DMS53 treated with DMSO at 0.1 percent for 48 hours (cell line): ENCODE results near the gene HPCAL4.

Experiments used
- DNase-seq: peaks from one replicate; lab custom pipeline; 2025; ENCODE audit not compliant: unreplicated experiment; lab: John Stamatoyannopoulos, UW

The HPCAL4 gene

DNA sequence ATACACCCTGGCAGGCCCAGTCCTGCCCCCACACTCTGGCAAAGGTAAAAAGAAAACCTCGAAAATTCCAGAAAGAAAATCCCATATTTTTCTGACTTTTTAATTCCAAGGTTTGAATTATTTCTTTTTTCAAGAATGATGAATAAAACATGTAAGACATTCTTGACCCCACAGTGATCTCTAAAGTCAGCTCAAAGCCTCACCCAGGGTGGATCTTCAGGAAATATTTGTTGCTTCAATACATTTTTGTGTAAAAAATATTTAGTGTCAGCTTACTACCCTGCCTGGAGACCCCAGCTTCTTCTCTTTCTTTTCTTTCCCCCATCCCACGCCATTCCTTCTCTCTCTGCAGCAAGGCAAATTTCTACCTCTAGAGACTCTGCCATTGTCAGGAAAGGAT lies 12.3 kb downstream of the HPCAL4 start:
- DNase-seq = no peak

DNA sequence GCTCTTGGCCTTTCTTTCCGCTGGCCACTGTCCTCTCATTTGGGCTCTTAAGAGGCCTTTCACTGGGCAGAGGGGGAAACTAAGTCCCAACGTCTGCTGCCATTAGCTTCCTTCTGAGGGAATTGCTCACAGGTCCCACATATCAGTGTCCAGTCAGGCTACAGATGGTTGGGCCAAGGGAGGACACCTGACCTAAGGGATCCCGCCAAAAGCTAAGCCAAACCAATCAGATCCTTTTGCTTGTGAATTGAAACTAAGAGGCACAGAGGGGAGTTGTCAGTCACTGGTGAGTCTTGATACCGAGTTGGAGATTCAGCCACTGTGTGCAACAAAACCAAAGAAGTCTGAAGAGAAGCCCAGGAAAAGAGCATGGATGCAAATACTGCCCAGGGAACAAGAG lies 13.6 kb downstream of the HPCAL4 start:
- DNase-seq = no peak

DNA sequence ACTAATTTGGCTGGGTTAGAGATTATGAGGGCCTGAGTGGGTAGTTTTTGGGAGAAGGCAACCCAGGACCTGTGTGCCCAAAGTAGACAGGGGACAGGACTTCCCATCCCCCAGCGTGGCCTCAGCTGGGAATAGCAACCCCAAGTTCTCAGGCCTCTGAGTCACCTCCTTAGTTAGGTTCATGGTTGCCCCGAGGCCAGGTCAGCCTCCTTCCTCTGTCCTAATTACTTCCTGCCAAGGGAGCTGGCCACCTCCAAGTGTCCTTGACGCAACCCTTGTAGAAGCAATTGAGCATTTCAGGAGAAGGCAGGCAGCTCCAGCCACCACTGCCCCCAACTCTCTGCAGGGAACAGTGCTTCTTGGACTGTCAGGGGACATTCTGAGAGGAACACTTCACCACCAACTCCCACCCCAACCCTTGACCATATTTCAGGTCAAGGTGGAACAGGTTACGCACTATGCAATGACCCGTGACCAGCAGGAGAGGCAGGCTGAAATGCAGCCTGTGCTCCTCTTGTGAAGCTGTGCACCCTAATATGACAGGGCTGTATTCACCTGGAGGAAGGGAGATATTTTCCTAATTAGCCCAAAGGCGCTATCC lies 14.2 kb downstream of the HPCAL4 start:
- DNase-seq = no peak

DNA sequence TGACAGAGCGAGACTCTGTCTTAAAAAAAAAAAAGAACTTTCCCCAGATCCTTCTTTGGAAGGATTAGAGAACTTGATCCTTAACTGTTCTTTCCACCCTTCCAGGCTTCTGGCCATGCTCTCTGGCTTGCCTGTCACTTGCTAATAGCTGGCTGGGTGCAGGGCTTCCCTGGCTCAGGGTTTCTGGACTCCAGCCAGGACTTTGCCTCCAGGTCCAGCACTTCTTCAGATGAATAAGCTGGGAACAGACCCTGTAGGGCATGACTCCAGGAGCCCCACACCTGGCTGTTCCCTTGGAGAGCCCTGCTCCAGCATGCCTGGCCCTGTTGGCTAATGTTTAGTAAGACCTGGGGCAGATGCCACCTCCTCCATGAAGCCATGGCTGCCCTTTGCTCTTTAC lies 16.0 kb downstream of the HPCAL4 start:
- no peak for DNase-seq

DNA sequence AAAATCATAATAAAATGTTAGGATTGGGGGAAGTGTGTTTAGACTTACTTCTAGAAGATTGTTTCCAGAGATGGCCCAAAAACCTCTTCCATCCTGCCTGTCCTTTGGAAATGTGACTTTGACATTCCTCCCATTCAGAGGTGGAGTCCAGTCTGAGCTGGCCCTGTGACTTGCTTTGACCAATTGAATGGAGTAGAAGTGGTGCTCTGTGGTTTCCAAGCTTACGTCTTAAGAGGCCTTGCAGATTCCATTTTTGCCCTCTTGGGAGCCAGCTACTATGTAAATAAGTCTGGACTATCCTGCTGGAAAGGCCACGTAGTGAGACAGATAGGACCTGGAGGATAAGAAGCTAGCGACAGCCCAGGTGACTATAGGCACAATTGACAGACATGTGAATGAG lies 18.0 kb downstream of the HPCAL4 start:
- DNase-seq = no peak

DNA sequence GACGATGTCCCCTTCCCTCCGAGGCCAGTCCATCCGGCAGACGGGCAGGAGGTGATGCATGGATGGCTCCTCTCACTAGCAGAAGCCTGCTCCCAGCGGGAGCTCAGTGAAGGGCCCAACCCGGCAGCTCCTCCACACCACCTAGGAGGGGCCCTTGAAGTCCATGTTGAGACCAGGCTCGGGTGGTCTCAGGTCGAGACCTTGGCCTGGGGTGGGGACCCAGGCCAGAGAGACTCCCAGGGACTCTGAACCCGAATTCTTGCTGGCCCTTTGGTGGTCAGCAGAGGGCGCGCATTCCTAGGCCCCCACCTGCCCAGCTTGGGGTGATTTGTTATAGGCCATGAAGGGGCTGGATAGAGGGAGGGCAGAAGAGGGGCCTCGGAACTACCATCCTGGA lies 18.7 kb downstream of the HPCAL4 start:
- DNase-seq = no peak

DNA sequence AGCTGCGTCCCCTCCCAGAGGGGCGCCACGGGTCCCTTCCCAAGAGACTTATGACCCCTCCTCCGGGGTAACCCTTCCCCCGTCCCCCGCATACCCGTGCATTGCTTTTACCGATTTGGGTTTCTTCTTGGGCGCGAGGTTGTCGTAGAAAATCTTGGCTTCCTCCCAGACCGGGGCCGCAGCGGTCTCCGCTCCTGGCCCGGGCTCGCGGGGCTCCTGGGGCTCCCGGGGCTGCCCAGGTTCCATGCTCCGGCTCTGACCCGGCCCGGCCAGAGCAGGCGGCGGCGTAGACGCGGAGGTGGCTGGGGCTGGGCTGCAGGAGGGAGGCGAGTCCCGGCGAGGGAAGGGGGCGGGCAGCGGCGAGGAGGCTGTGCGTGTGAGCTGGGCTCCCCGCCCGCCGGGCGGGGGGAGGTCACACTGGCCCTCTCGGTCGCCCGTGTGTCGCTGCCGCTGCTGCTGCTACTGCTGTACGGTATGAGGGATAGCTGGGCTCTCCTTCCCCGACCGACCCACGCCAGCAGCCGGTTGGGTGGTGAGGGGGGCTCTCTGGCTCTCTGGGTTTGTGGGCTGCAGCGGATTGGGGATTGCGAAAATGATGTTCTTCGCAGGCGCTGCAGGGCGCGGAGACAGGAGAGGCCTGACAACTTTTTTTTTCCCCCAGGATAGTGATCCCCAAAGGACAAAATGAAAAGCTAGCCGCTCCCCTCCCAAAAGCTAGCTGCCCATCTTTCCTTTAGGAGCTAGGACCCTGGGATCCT lies 19.3 kb downstream of the HPCAL4 start, which contains the start of gene NT5C1A:
TSS of gene NT5C1A (minus strand) at position 315 of the 758 bp plus-strand sequence. CDS start at position 246, 69 bp downstream.
- no peak for DNase-seq

DNA sequence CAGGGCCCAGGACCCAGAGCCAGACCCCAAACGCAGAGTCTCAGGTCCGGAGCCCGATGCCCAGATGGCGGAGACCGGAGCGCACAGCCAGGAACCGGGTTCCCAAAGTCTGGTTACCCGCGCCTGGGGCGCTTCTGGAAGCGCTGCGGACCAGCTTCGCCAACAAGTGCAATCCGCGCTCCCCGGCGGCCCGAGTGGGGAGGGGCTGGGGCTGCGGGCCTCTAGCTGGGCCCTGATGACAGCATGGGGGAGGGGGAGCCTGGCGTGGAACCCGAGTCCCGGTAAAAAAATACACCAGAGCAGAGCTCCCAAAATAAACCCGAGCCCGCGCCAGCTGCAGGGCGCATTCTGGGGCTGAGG lies 19.8 kb downstream of the HPCAL4 start:
- no peak for DNase-seq

DNA sequence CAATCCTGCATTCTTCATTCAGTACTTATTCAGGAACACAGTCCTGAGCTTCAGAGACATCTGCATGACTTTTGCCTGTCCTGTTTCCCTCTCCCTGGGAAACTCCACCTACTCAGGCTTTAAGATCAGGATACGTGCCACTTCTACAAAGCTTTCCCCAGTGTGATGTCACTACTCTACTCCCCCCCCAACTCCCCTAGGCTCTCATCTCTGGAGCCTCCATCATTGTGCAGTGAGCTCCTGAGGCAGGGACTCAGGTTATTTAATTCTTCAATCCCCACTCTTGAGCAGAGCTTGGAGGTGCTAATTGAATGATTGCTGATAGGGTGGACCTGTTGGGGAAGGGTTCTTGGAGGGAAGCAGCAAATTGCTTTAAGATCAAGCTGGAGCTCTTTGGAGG lies 20.5 kb downstream of the HPCAL4 start:
- DNase-seq = no peak

DNA sequence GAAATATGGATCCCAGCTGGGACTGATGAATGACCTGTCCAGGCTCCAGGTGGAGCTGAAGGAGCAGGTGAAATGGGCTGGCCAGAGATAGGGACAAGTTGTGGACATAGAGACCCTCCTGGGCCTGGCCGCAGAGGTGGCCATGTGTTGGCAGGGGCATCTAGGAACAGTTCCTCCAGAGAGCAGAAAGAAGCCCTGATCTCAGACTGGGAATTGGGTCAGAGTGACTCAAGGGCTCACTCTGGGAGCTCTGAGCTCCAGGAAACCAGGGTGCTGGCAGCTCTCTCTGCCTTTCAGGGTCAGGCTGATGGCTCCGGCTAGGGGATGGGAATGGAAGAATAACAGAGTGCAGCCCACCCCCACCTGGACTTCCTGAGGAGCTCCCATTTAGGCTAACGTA lies 22.3 kb downstream of the HPCAL4 start:
- DNase-seq = no peak

DNA sequence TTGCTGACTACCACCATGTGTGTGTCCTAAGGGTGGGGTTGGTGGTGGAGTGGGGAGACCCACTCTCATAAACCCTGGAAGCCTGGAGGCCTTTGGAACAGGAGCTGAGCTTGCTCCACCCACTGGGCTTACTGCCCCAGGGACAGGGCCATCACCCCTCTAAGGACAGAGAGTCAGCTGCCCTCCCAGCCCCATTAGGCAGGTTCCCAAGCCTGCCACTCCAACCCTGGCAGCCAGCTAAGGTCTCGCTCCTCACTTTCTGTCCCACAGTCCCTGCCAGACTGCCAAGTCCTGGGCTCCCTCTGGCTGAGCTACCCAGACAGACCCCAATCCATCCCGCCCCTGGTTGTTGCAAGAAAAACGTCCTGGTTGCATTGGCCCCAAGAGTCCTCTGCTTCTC lies 23.1 kb downstream of the HPCAL4 start:
- DNase-seq = no peak

DNA sequence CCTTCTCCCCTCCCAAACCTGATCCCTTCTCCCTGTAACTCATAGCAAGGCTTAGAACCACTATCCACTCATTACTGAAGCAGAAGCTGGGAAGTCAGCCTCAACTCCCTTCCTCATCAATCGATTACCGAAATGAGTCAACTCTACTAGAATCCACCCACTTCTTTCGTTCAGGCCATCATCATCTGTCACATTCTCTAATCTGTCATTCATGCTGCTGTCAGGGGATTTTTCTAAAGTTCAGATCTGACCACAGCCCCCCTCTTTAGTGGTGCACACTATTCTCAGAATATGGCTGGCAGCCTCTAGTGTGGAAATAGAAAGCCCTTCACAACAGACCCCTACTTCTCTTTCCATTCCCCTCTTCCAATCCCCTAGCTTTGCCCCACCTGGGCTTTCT lies 24.5 kb downstream of the HPCAL4 start:
- no peak for DNase-seq

DNA sequence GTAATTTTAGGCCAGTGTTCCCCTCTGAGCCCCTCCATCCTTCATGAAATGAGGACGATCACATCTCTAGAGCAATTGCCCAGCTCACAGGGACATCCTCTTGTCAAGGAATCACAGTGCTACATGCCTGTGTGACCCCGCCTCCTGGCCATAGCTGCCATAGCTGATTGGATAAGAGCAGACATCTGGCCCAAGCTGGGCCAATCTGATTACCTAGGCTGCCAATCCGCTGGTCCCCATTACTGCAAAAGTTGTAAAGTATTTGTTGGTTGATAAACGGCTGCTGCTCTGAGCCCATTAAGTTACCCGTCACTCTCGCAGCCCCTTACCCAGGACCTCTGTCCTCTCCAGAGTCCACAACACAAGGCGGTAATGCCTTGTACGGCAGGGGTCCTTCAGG lies 27.7 kb downstream of the HPCAL4 start:
- DNase-seq = no peak

DNA sequence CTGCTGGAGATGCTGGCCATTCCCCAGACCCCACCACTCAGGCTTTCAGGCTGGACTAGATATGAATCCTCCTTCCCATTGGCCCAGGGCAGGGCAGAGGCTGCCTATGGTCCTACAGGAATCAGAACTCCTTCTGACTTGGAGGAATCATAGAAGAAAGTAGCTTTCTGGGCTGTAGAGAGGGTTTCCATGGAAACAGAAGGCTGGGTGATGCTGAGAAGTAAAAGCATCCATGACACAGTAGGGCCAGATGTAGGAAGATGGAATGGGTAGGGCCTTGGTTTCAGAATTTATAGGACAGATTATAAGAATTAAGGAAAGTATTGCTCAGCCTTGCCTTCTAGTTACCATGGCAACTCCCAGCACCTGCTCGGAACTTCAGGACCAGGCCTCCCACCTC lies 28.4 kb downstream of the HPCAL4 start:
- DNase-seq = no peak

DNA sequence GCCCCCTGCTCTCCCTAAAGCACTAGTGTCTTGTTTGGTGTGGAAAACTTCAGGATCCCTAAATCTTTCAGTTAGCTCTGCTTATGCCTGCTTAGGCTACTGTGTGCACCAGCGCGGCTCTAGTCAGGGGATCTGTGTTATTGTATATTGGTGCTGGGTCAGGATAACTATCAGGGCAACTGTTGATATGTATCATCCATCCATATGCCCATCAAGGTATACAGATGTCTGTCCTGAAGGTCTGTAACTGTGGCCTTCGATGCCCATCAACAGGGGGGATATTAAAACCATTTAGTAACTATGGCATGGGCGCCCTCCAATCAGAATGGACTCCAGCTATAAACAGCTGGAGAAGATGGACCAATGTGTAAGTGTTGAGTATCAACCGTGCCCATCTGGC lies 31.7 kb downstream of the HPCAL4 start:
- no peak for DNase-seq

DNA sequence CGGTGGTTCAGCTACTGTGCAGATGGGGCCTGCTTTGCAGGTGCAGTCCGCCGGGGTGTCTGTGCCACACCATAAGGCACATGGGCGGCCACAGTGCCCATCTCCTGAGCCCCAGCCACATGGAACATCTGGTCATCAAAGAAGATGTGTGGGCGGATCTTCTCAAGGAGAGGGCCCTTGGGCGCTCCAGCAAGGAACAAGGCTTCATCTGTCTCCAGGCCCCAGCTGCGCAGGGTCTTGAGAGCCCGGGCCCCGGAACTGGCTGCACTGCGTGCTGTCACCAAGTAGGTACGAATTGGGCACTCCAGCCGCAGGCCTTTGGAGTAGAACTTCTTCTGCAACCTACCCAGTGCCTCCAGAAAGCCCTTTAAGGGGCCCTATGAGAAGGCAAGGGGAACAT lies 32.1 kb downstream of the HPCAL4 start:
- DNase-seq = no peak

DNA sequence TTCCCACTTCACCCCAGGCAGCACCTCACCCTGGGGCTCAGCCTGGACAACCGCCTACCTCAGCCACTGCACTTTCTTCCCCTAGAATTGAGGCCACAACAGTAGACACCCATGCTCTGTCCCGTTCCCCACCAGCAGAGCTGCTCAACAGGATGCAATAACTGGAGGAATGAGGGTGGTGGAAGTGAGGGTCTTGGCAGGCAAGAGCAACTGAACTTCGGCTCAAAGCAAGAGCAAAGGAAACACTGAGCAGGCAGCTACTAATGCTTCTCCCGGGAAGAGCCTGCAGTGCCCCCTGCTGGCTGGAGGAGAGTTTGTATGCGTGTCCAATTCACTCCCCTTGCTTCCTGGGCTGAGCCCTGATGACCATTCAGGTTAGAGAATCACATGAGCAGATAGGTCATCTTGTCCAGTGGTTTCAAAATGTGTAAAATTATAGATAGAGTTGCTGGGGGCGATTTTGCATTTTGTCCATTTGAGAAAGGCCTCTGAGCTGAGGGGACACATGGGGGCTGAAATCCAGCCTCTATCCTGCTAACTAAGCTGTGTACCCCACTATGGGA lies 33.2 kb downstream of the HPCAL4 start:
- peak; percentile 50 for DNase-seq

DNA sequence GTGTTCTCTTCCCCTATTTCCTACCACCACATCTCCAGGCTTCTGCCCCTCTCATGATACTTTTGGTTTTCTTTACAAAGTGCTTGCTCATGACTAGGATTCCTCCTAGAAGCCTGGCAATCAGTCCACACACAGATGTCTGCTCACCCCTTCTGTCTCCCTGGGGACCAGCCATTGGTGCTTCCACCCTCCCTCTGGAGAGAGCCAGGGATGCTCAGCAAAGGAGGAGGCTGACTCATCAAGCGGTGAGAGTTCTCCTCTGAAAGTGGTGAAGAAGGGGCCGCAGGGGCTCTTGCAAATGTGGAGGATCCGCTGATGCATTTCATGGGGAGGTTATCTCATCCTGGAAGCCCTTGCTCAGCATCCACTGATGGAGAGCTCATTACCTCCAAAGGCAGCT lies 33.8 kb downstream of the HPCAL4 start:
- no peak for DNase-seq

DNA sequence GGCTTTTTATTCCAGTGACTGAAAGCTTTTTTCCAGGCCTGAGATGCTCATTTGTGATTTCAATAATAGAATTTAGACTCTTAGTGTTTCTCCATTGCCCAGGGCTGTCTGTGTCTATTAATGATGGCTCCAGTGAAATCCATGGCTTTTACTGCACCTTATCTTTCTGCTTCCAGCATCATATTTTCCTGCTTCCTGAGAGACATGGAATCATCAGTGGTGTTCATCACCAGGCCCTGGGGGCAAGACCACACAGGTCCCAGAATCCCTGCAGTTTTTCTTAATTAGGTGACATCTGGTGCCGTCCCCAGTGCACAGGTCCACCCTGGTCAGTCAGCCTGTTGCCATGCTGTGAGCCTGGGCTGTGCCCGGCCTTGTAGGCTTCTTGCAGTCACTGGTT lies 34.8 kb downstream of the HPCAL4 start:
- DNase-seq = no peak

DNA sequence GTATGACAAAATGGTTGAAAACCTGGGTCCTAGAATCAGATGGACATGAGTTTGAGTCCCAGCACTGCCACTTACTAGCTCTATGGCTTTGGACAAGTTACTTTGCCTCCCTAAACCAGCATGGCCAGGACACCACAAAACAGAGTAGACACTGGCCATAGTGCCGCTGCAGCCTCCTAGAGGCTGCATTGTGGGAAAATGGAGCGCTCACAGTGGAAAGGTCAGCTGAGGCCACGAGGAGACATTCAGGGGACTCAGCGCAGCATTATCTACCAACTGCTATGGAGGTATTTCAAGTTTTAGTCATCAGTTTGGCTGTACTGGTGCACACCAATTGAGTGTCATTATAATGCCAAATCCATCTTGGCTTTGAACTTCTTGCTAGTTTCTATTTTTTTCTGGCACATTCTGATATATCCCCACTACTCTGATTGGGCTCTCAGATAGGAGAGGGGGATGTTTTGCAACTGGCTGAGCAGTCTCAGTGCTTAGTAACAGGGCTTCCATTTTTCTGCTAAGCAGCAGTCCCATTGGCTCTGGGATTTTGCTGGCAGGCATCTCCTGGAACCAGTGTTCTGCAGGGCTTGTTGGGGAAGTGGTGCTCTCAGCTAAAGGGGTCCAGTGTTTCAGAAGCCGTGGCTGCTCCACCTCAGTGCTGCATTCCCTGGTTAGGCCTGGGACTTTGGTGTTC lies 35.5 kb downstream of the HPCAL4 start:
- DNase-seq = no peak

DNA sequence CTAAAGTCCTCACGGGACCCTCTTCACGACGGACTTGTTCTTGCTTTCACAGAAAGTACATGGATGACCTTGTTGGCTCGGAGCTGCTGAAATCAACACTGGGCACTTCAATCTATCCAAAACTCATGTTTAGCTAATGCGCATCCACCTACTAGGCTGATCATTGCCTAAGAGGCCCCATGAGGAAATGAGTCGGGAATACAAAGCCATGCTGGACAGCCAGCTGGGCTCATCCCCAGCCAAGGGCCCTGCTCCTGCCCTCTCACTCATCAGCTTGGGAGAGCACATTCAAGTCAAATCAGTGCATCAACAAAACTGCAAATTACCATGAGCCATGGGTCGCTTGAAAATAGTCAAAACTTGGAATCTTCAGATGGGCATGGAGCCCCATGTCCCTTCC lies 36.9 kb downstream of the HPCAL4 start:
- no peak for DNase-seq

DNA sequence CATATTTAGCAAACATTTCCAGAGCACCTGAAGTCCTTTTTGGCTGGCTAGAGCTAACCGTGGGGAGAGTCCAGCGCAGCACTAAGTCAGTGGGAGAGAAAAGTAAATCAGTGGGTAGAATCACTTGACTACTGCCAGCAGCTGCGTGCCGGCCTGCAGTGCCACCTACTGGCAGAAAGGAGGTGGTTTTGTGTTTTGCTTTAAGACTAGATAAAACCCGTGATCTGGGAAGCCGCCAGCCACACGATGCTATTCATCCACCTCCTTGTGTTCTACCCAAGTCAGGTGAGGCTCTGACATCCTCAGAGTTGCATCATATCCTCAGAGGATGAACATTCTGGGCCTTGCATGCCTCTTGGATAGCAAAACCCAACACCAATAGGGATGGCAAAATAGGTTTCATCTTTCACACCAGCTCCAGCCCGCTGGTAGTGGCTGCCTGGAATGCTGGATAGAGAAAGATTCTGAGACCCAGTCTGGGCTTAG lies 37.6 kb downstream of the HPCAL4 start:
- peak; percentile 67 for DNase-seq
